LNCAP (cell line): ENCODE results near the gene DNPH1.

Experiments
- TF ChIP-seq, protein P1 (sequence below): fragments of 450-650 bp; IDR thresholded peaks from 2 replicates; pipeline ENCODE4 v1.5.1; 2017; ENCODE audit warnings: mild to moderate bottlenecking

Gene DNPH1

DNA sequence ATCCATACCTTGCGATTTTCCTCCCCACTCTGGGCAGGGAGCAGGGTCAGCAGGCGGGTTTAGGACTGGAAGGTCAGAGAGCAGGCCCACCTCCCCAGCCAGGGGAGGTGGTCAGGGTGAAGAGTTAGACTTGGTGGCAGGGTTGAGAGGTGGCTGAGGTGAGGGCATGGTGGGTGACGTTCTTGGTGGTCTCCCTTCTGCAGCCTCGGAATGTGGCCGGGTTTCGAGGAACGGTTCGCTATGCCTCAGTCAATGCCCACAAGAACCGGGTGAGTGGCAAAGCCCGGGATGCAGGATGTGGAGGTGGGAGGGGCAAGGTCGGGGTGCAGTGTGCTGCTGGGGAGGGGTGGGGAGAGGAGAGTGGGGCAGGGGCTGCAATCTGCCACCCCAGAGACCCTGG, 25.6 kb upstream of the DNPH1 start:
- TF ChIP-seq, protein P1, sequence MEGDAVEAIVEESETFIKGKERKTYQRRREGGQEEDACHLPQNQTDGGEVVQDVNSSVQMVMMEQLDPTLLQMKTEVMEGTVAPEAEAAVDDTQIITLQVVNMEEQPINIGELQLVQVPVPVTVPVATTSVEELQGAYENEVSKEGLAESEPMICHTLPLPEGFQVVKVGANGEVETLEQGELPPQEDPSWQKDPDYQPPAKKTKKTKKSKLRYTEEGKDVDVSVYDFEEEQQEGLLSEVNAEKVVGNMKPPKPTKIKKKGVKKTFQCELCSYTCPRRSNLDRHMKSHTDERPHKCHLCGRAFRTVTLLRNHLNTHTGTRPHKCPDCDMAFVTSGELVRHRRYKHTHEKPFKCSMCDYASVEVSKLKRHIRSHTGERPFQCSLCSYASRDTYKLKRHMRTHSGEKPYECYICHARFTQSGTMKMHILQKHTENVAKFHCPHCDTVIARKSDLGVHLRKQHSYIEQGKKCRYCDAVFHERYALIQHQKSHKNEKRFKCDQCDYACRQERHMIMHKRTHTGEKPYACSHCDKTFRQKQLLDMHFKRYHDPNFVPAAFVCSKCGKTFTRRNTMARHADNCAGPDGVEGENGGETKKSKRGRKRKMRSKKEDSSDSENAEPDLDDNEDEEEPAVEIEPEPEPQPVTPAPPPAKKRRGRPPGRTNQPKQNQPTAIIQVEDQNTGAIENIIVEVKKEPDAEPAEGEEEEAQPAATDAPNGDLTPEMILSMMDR: no peak

DNA sequence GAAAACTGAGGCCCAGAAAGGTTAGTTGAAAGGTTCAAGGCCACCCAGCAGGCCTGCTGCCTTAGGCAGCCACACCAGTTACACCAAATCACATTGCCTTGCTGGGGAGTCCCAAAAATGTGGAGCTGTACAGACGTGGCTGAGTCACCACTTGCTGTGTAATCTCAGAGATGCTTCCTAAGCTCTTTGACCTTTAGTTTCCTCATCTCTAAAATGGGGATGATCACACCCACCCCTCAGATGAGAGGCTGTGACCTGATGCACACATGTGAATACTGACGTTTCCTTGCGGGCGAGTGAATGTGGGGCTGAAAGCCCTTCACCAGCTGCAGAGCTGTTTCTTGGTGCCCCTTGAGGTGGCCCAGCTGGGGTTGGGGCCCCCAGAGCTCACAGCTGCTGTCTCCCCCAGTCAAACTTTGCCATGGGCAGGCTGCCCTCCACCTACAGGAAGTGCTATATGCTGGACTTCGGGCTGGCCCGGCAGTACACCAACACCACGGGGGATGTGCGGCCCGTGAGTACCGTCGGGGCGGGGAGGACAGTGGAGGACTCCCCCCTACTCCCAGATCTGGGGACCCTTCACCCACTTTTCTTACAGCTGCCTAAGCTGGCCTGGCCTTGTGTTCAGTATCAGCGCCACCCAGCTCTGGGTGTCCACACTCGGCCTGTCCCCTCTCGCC, 25.0 kb upstream of the DNPH1 start:
- TF ChIP-seq, protein P1: no peak

DNA sequence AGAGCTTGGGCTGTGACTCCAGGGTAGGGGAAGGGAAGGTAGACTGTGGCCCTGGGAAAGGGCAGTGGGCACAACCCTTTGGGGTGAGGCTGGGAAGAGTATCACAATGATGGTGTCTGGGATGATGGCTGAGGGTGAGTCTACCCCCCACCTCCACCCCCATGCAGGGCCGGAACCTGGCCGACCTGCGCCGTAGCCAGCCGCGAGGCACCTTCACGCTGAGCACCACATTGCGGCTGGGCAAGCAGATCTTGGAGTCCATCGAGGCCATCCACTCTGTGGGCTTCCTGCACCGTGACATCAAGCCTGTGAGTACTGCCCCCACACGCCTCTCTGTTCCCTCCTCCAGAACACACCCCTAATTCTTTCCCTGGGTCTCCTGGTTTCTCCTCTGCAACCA, 24.1 kb upstream of the DNPH1 start:
- TF ChIP-seq, protein P1: no peak

DNA sequence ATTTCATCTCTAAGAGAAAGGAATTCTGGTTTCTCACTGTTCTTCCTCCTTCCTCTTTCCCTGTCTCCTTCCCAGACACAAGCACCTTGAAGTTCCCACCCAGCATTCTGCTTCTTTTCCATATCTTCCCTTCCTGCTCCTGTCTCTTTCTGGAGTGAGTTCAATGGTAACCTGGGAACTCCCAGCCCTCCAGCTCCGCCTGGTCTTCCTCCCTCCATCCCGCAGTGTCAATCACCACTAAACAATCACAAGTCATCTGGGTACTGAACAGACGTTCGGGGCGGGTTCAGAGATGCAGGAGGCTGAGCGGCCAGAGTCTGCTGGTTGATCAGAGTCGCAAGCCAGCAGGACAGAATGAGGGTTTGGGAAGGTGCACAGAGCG, 21.7 kb upstream of the DNPH1 start:
- TF ChIP-seq, protein P1: no peak

DNA sequence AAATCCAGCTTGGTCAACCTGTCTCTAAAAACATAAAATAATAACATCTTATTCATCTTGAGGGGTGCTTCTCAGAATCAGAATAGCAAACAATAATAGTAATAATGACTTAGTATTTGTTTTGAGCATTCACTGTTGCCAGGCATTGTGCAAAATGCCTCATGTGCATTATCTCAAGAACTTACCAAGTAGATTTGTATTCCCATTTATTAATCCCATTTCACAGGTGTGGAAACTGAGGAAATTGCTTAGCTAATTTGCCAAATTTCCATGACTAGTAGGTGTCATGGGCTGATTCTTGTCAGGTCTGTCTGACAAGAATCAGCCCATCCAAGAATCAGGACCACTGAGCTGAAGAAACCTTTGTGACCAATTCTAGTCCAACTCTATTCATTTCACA, 19.5 kb upstream of the DNPH1 start:
- TF ChIP-seq, protein P1: no peak

DNA sequence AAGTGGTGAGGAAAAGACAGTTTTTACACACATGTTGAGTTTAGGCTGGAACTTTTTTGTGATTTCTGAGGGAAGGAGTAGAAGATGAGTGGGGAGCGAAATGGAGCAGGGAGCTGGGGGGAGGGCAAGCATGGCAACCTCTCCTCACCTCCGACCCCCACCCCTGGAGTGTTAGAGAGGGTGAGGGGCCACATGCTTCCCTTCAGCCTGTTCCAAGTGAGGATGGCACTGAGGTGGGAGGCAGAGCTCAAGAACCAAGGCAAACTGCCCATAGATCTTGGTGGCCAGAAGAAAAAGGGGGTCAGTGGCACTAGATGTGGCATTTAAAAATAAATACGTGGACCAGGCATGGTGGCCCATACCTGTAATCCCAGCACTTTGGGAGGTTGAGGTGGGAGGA, 18.8 kb upstream of the DNPH1 start:
- TF ChIP-seq, protein P1: no peak

DNA sequence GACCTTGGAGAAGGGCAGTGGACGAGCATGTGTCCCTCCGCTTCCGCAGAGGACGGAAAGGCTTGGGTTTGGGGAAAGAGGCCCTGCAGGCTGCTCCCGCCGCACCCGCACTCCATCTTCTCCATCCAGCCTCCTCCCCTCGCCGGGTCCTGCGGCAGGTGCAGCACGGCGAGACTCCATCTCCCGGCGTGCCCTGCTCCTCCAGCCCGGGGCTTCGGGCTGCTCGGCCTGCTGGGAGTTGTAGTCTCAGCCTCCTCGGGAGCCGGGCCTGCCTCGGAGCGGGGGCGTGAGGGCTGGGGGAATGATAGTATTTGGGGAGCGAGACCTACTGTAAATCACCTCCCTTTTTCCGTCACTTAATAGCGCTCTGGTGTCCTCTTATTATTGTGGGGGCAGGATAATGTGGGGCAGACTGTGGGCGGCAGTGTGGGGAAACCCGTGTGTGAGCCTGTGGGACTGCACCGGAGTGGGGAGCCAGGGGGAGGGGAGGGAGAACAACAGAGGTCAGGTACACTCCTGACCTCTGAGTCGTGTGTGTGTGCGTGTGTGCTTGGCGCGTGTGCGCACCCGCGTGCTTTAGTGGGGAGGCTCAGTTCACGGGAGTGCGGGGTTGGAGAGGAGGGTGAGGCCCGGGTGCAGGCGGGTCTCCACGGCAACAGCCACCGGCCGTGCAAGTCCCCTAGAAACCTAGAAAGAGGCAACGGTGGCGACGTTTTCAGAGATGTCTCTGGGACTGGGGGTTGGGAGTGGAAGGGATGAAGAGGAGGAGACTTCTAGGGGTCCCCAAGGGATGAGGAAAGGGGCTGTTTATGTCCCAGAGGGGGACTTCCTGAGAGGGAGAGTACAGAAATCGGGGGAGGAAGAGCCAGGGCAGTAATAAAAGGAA, 18.1 kb upstream of the DNPH1 start:
- TF ChIP-seq, protein P1: no peak
